SK-N-SH treated with all-trans-retinoic acid at 6 μM for 48 hours (cell line): Measurements from ENCODE around the gene NOP10.

Experiments
- ATAC-seq: fragments of 200-7000 bp; cut with Tn5 transposase; 3 replicates; pipeline ENCODE4 v1.9.1; 2020; ENCODE audit warnings: mild to moderate bottlenecking, moderate library complexity
- ARNTL ChIP-seq: fragments of 450-650 bp; formaldehyde crosslinking; IDR thresholded peaks from 2 replicates; pipeline ENCODE4 v1.5.0; 2020; ENCODE audit warnings: low read depth, mild to moderate bottlenecking, moderate library complexity, borderline replicate concordance
- BACH2 ChIP-seq: fragments of 250-450 bp; sonication (Bioruptor Pico); IDR thresholded peaks from 2 replicates; pipeline ENCODE4 v1.9.0; 2021; ENCODE audit warnings: mild to moderate bottlenecking, borderline replicate concordance
- CSDC2 ChIP-seq: fragments of 250-450 bp; sonication (Bioruptor Pico); IDR thresholded peaks from 2 replicates; pipeline ENCODE4 v1.5.0; 2020; ENCODE audit warnings: mild to moderate bottlenecking, moderate library complexity
- GLIS3 ChIP-seq: fragments of 250-450 bp; sonication (Bioruptor Pico); IDR thresholded peaks from 2 replicates; pipeline ENCODE4 v1.5.0; 2020; ENCODE audit warnings: mild to moderate bottlenecking, moderate library complexity
- ISL1 ChIP-seq: fragments of 250-450 bp; sonication (Bioruptor Pico); IDR thresholded peaks from 2 replicates; pipeline ENCODE4 v2.1.2; 2022; ENCODE audit warnings: mild to moderate bottlenecking, moderate library complexity
- OSR1 ChIP-seq: fragments of 250-450 bp; sonication (Bioruptor Pico); IDR thresholded peaks from 2 replicates; pipeline ENCODE4 v1.8.0; 2022; ENCODE audit warnings: moderate library complexity, mild to moderate bottlenecking, inconsistent platforms
- PPARA ChIP-seq: fragments of 250-450 bp; sonication (Bioruptor Pico); IDR thresholded peaks from 2 replicates; pipeline ENCODE4 v1.5.0; 2020; ENCODE audit warnings: mild to moderate bottlenecking, borderline replicate concordance
- RARB ChIP-seq: fragments of 250-450 bp; sonication (Bioruptor Pico); IDR thresholded peaks from 2 replicates; pipeline ENCODE4 v1.8.0; 2021; ENCODE audit warnings: mild to moderate bottlenecking, moderate library complexity
- SNAI2 ChIP-seq: fragments of 250-450 bp; sonication (Bioruptor Pico); IDR thresholded peaks from 2 replicates; pipeline ENCODE4 v1.5.0; 2020; ENCODE audit warnings: mild to moderate bottlenecking, moderate library complexity
- TCF4 ChIP-seq: fragments of 250-450 bp; sonication (Bioruptor Pico); IDR thresholded peaks from 2 replicates; pipeline ENCODE4 v1.8.0; 2021; ENCODE audit warnings: mild to moderate bottlenecking, moderate library complexity, borderline replicate concordance
- TOX ChIP-seq: fragments of 250-450 bp; sonication (Bioruptor Pico); IDR thresholded peaks from 2 replicates; pipeline ENCODE4 v1.8.0; 2021; ENCODE audit warnings: mild to moderate bottlenecking, moderate library complexity, borderline replicate concordance
- ZC3H10 ChIP-seq: fragments of 250-450 bp; sonication (Bioruptor Pico); IDR thresholded peaks from 2 replicates; pipeline ENCODE4 v1.5.1; 2021; ENCODE audit warnings: mild to moderate bottlenecking, moderate library complexity
- ZFP30 ChIP-seq: fragments of 450-650 bp; formaldehyde crosslinking; IDR thresholded peaks from 2 replicates; pipeline ENCODE4 v1.5.0; 2022; ENCODE audit warnings: mild to moderate bottlenecking, moderate library complexity
- ZNF565 ChIP-seq: fragments of 450-650 bp; formaldehyde crosslinking; conservative IDR thresholded peaks from 2 replicates; pipeline ENCODE4 v1.5.0; 2020; ENCODE audit warnings: low read depth, mild to moderate bottlenecking, moderate library complexity
- ZNF70 ChIP-seq: fragments of 450-650 bp; formaldehyde crosslinking; IDR thresholded peaks from 2 replicates; pipeline ENCODE4 v1.5.0; 2020; ENCODE audit warnings: mild to moderate bottlenecking, moderate library complexity
- ZNF8 ChIP-seq: fragments of 450-650 bp; formaldehyde crosslinking; IDR thresholded peaks from 2 replicates; pipeline ENCODE4 v1.5.0; 2020; ENCODE audit warnings: mild to moderate bottlenecking, moderate library complexity
- TF ChIP-seq, protein P1 (sequence below): fragments of 250-450 bp; sonication (Bioruptor Pico); IDR thresholded peaks from 2 replicates; pipeline ENCODE4 v1.8.0; 2020; ENCODE audit warnings: mild to moderate bottlenecking, moderate library complexity, borderline replicate concordance
- TF ChIP-seq, protein P2 (sequence below): fragments of 250-450 bp; sonication (Bioruptor Pico); IDR thresholded peaks from 2 replicates; pipeline ENCODE4 v1.5.0; 2020; ENCODE audit warnings: mild to moderate bottlenecking, moderate library complexity
- TF ChIP-seq, protein P3 (sequence below): fragments of 250-450 bp; sonication (Bioruptor Pico); IDR thresholded peaks from 2 replicates; pipeline ENCODE4 v1.8.0; 2021; ENCODE audit warnings: low read depth, mild to moderate bottlenecking, moderate library complexity, borderline replicate concordance
- TF ChIP-seq, protein P4 (sequence below): fragments of 250-450 bp; sonication (Bioruptor Pico); IDR thresholded peaks from 2 replicates; pipeline ENCODE4 v1.5.1; 2021; ENCODE audit warnings: mild to moderate bottlenecking, moderate library complexity
- TF ChIP-seq, protein P5 (sequence below): fragments of 250-450 bp; sonication (Bioruptor Pico); IDR thresholded peaks from 2 replicates; pipeline ENCODE4 v1.5.1; 2020; ENCODE audit warnings: low read depth, mild to moderate bottlenecking, moderate library complexity

Gene NOP10

DNA sequence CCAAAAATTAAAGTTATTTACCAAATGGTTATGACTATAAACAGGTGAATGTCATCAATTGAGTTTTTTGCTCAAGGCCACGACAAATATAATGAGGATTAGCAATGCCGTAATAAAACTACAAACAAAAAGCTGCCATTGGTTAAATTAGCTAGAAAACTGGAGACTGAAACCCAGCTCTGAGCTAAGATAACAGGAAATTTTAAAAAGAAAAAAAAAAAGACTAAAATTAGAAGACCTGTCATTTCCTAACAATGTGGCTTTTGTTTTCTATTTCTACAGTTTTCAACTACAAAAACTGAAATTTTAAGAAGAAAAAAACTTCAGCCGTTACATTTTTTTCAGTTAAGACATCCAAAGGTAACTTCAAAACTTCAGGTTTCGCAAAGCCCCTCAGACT lies 15.0 kb downstream of the NOP10 start:
- no peak for TF ChIP-seq ARNTL (CRISPR knock-in tag)
- TF ChIP-seq, protein P1, sequence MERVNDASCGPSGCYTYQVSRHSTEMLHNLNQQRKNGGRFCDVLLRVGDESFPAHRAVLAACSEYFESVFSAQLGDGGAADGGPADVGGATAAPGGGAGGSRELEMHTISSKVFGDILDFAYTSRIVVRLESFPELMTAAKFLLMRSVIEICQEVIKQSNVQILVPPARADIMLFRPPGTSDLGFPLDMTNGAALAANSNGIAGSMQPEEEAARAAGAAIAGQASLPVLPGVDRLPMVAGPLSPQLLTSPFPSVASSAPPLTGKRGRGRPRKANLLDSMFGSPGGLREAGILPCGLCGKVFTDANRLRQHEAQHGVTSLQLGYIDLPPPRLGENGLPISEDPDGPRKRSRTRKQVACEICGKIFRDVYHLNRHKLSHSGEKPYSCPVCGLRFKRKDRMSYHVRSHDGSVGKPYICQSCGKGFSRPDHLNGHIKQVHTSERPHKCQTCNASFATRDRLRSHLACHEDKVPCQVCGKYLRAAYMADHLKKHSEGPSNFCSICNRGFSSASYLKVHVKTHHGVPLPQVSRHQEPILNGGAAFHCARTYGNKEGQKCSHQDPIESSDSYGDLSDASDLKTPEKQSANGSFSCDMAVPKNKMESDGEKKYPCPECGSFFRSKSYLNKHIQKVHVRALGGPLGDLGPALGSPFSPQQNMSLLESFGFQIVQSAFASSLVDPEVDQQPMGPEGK (CRISPR knock-in tag), result no peak
- TF ChIP-seq, protein P2, sequence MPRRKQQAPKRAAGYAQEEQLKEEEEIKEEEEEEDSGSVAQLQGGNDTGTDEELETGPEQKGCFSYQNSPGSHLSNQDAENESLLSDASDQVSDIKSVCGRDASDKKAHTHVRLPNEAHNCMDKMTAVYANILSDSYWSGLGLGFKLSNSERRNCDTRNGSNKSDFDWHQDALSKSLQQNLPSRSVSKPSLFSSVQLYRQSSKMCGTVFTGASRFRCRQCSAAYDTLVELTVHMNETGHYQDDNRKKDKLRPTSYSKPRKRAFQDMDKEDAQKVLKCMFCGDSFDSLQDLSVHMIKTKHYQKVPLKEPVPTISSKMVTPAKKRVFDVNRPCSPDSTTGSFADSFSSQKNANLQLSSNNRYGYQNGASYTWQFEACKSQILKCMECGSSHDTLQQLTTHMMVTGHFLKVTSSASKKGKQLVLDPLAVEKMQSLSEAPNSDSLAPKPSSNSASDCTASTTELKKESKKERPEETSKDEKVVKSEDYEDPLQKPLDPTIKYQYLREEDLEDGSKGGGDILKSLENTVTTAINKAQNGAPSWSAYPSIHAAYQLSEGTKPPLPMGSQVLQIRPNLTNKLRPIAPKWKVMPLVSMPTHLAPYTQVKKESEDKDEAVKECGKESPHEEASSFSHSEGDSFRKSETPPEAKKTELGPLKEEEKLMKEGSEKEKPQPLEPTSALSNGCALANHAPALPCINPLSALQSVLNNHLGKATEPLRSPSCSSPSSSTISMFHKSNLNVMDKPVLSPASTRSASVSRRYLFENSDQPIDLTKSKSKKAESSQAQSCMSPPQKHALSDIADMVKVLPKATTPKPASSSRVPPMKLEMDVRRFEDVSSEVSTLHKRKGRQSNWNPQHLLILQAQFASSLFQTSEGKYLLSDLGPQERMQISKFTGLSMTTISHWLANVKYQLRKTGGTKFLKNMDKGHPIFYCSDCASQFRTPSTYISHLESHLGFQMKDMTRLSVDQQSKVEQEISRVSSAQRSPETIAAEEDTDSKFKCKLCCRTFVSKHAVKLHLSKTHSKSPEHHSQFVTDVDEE (CRISPR knock-in tag), result no peak
- no peak for TF ChIP-seq ZFP30
- TF ChIP-seq CSDC2 (CRISPR knock-in tag), result no peak
- TF ChIP-seq, protein P3, sequence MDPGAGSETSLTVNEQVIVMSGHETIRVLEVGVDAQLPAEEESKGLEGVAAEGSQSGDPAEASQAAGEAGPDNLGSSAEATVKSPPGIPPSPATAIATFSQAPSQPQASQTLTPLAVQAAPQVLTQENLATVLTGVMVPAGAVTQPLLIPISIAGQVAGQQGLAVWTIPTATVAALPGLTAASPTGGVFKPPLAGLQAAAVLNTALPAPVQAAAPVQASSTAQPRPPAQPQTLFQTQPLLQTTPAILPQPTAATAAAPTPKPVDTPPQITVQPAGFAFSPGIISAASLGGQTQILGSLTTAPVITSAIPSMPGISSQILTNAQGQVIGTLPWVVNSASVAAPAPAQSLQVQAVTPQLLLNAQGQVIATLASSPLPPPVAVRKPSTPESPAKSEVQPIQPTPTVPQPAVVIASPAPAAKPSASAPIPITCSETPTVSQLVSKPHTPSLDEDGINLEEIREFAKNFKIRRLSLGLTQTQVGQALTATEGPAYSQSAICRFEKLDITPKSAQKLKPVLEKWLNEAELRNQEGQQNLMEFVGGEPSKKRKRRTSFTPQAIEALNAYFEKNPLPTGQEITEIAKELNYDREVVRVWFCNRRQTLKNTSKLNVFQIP (CRISPR knock-in tag), result no peak
- TF ChIP-seq, protein P4, sequence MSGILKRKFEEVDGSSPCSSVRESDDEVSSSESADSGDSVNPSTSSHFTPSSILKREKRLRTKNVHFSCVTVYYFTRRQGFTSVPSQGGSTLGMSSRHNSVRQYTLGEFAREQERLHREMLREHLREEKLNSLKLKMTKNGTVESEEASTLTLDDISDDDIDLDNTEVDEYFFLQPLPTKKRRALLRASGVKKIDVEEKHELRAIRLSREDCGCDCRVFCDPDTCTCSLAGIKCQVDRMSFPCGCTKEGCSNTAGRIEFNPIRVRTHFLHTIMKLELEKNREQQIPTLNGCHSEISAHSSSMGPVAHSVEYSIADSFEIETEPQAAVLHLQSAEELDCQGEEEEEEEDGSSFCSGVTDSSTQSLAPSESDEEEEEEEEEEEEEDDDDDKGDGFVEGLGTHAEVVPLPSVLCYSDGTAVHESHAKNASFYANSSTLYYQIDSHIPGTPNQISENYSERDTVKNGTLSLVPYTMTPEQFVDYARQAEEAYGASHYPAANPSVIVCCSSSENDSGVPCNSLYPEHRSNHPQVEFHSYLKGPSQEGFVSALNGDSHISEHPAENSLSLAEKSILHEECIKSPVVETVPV (CRISPR knock-in tag), result no peak
- TF ChIP-seq TOX (CRISPR knock-in tag), result no peak
- TF ChIP-seq TCF4 (CRISPR knock-in tag), result no peak
- no peak for TF ChIP-seq BACH2 (CRISPR knock-in tag)
- no peak for TF ChIP-seq ZNF70 (CRISPR knock-in tag)
- TF ChIP-seq ZNF565 (CRISPR knock-in tag), result no peak
- TF ChIP-seq ISL1, result no peak
- no peak for TF ChIP-seq PPARA (CRISPR knock-in tag)
- no peak for TF ChIP-seq ZC3H10 (CRISPR knock-in tag)
- TF ChIP-seq, protein P5, sequence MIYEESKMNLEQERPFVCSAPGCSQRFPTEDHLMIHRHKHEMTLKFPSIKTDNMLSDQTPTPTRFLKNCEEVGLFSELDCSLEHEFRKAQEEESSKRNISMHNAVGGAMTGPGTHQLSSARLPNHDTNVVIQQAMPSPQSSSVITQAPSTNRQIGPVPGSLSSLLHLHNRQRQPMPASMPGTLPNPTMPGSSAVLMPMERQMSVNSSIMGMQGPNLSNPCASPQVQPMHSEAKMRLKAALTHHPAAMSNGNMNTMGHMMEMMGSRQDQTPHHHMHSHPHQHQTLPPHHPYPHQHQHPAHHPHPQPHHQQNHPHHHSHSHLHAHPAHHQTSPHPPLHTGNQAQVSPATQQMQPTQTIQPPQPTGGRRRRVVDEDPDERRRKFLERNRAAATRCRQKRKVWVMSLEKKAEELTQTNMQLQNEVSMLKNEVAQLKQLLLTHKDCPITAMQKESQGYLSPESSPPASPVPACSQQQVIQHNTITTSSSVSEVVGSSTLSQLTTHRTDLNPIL (CRISPR knock-in tag), result no peak
- no peak for TF ChIP-seq RARB (CRISPR knock-in tag)
- TF ChIP-seq SNAI2 (CRISPR knock-in tag), result no peak
- TF ChIP-seq GLIS3 (CRISPR knock-in tag), result no peak
- TF ChIP-seq OSR1 (CRISPR knock-in tag), result no peak
- ATAC-seq, result no peak

DNA sequence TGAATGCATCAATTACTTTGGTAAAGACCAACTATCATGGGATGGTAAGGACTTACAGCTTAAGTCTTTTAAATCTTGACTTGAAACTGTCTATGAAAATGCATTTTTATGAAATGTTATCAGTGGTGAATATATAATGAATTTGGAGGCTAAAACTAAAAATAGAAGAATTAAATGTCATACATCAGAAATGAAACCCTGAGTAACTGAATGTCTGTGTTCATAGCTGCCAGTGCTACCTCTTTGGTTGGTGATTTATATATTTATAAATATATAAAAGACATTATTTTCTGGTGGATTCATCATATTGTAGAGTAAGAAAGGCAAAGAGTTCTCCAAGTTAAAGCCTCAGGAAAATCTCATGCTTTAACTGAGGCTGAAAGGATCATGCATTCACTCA lies 17.6 kb downstream of the NOP10 start:
- no peak for TF ChIP-seq ZFP30
- no peak for TF ChIP-seq ZC3H10 (CRISPR knock-in tag)
- no peak for TF ChIP-seq TCF4 (CRISPR knock-in tag)
- no peak for TF ChIP-seq OSR1 (CRISPR knock-in tag)
- TF ChIP-seq BACH2 (CRISPR knock-in tag), result no peak
- TF ChIP-seq SNAI2 (CRISPR knock-in tag), result no peak
- TF ChIP-seq ZNF70 (CRISPR knock-in tag), result no peak
- TF ChIP-seq, protein P2 (CRISPR knock-in tag), result no peak
- no peak for TF ChIP-seq ZNF8 (CRISPR knock-in tag)
- TF ChIP-seq, protein P3 (CRISPR knock-in tag), result no peak
- TF ChIP-seq CSDC2 (CRISPR knock-in tag), result no peak
- TF ChIP-seq ISL1, result no peak
- no peak for ATAC-seq
